HG02970 (cell line): ENCODE results near the gene OGFR.

Experiments
- ATAC-seq: cut with Tn5 transposase; IDR thresholded peaks from one replicate; pipeline ENCODE4 v1.9.1; 2021; ENCODE audit warnings: mild to moderate bottlenecking, moderate library complexity, moderate number of reproducible peaks; ENCODE audit not compliant: unreplicated experiment, low FRiP score

Gene OGFR

DNA sequence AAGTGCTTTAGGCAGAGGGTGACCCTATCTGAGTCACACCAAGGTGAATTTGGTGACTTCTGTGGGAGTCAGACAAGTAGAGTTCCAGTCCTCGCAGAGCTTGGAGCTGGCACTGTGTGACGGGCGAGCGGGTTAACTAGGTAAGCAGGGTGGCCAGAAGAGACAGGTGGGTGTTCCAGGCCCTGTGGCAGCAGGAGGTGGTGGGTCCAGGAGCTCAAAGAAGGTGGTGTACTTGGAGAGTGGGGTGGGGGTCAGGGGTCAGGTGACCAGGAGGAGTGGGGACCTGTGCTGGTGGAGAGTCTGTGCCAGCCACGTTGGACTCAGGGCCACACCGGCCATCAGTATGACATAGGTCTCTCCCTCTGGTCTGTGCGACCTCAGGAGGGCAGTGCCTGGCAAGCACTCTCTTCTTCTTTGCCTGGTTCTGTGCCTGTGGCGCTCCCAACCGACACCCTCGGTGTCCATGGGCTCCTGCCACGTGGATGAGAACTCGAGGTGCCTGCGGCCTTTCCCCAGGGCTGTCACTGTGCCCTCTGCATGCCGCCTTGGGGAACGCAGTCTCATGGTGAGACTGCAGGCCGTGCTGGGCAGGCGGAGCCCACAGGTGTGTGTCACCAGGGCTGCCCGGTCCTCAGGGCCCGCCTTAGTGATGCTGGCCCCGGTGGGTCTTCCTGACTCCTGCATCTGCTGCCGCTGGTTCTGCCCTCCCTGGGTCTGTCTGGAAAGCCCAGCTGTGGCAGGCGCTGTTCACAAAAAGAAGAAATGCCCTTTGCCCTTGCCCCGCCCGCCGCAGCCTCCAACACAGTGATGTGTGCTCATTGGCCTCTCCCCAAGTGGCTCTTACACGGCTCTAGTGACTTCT lies 6.7 kb upstream of the OGFR start:
- no peak for ATAC-seq

GRCh38 chr20:62799036-62799435 lies 5.6 kb upstream of the OGFR start:
- ATAC-seq = no peak

DNA sequence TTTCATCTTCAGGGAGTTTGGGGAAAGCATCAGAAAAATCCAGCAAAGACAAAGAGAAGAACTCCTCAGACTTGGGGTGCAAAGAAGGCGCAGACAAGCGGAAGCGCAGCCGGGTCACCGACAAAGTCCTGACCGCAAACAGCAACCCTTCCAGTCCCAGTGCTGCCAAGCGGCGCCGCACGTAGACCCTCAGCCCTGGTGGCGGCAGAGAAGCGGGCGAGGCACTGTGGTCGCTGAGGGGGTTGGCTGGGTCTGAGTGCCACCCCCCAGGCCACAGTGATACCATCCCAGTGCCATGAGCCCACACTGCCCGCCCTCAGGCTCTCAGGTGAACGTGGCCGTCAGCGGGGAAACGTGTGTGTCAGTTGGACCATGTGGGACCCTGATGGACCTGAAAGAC lies 5.2 kb upstream of the OGFR start:
- no peak for ATAC-seq

DNA sequence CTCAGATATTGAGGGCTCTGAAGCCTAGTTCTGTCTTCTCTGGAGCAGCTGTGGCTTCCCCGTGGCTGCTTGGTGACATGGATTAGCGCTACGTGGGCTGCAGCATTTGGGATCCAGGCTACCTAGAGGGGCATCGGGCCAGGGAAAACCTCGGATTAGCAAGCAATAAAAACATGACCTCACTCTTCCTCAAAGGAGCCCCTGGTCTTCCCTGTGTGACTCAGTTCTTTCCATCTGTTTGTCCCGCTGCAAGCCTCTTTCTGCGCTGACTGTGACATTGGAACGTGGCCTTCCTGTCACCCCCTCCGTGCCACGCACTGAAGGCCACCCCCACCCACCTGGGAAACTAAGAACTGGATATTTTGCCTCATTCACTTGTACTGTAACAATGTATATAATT lies 4.8 kb upstream of the OGFR start:
- ATAC-seq = no peak

DNA sequence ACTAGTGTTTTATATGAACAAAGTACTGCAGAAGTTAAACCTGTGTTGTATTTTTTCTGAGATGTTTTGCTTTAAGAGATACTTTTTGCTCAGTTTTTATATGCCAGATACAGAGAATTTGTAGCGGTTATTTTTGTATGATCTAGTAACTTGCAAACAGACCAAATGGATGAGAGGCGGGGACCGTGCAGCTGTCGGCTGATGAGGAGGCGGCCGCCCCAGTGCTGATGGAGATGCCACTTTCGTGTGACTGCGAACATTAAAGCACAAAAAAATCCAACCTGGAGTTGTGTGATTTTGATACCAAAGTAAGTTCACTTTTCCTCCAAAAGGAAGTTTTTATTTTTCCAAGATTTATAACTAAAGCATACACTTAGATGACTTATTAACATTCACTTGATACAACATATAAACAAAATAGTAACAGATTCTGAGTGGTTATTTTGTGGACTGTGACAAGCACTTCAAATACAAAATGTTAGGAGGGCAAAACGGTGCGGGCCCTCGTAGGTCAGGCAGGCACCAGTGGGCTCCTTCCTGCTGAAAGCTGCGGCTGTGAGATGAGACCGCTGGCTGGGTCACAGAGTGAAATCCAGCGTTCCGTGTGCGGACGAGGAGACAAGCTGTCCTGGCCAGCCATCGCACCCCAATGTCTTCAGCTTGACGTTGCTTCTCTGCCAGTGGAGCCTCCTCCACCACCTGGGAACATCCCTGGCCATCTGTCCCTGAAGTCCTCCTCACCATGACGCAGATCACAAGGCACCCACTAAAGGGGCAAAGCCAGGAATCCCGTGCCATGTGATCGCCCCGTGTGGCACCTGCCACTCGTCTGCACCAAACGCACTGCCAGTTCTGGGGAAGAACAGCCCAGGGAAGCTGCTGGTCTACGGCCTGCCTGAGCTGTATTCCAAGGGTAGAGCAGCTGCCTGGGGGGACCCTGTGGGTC lies 4.0 kb upstream of the OGFR start:
- ATAC-seq = no peak

GRCh38 chr20:62801284-62802010 lies 3.2 kb upstream of the OGFR start:
- no peak for ATAC-seq

DNA sequence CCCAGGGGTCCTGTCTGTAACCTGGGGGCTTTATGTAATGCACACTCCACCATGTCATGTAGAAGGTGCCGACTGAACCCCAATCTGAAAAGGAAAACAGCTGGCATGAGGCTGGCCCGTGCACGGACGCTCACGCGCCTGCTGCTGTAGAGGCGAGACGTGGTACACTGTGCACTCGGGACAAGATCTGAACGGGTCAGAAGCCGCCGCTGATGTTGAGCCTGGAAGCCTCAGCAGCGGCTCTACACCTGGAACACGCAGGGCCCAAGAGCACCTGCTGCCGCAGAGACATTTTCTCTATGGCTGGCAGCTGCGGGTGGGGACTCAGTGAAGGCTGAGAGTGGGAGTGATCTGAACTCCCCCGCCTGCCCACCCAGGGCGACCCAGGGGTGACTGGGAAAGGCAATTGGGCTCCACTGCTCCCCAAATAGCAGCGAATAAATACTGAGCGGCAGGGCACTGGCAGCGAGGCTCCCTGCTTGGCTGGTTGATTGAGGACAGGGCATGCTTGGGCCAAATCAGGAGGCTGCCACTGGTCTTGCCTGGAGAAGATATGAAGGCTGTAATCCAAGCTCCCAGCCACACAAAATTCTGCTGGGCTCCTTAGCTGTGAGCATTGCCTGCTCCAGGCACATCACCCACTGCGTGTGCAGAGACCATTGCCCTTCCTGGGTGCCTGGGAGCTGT lies 2.5 kb upstream of the OGFR start:
- no peak for ATAC-seq

DNA sequence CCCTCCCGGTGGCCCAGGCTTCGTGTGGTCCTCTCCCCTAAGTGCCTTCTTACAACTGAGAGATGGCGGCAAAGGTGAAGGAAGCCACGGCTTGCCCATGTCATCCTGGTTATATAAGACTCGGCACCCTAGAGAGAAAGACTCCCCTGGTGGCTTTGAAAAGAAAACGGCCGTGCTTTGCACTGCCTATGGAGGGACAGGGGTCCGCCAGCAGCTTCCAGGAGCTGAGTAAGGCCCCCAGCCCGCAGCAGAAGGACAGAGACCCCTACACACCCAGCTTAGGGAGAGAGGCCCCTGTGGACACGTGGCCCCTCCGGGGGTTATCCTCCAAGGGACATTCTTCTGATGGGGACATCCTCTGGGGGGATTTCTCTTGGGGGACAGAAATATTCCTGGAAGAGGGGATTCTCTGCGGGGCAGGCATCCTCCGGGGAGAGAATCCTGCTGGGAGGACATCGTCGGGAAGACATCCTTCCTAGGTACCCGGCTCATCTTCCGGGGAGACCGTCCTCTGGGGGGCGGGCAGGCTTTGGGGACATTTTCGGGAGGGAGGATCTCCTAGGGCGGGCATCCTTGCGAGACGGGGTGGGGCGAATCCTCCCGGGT lies 511 bp upstream of the OGFR start:
- ATAC-seq = no peak

GRCh38 chr20:62805155-62805710 lies 598 bp downstream of the OGFR start:
- ATAC-seq = no peak

DNA sequence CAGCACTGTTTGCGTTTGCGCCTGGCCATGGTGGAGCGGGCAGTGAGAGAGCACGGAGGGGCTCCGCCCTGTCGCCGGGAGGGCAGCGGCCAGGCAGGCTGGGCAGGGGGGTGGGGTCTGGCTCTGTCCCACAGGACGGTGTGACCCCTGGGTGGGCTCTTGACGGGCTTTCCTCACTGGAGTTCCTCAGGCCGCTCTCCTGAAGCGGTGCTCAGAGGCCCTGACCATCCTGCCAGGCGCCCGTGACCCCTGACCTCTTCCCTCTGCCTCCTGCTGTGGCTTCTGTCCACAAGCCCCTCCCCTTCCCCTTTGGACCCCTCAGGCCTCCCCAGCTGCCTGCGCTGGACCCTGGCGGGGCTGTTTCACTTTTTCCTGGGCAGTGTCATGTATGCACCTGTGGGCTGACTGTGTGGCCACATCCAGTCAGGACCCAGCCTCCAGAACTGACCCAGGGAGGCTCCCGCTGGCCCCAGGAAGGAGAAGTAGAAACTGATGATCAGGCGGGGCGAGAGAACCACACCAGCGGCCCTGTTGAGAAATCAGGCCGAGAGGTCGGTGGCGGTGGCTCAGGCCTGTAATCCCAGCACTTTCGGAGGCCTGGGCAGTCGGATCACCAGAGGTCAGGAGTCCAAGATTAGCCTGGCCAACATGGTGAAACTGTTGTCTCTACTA lies 1.2 kb downstream of the OGFR start:
- no peak for ATAC-seq

GRCh38 chr20:62806383-62807050 lies 1.9 kb downstream of the OGFR start:
- no peak for ATAC-seq

GRCh38 chr20:62807444-62808210 lies 3.0 kb downstream of the OGFR start:
- no peak for ATAC-seq

DNA sequence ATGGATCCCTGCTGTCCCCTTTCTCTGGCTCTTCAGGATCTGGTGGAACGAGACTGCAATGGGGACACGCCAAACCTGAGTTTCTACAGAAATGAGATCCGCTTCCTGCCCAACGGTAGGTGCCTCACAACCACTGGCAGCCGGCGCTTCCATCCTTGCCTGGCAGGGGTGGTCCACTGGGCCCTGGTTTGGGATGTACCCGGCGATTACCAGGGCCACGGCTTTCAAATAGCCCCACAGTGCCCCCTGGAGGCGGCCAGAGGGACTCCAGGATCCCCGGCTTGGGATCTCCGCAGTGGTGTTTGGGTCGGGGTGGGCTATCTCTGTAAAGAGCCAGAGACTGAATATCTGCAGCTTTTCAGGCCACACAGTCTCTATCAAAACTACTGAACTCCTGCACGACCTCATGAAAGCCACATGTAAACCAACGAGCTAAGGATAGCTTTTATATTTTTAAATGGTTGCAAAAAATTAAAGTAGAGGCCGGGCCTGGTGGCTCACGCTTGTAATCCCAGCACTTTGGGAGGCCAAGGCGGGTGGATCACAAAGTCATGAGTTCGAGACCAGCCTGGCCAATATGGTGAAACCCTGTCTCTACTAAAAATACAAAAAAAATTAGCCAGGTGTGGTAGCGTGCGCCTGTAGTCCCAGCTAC lies 3.7 kb downstream of the OGFR start:
- no peak for ATAC-seq

- no peak for ATAC-seq
Measured at GRCh38 chr20:62809530-62810428, 5.1 kb downstream of the OGFR start.

DNA sequence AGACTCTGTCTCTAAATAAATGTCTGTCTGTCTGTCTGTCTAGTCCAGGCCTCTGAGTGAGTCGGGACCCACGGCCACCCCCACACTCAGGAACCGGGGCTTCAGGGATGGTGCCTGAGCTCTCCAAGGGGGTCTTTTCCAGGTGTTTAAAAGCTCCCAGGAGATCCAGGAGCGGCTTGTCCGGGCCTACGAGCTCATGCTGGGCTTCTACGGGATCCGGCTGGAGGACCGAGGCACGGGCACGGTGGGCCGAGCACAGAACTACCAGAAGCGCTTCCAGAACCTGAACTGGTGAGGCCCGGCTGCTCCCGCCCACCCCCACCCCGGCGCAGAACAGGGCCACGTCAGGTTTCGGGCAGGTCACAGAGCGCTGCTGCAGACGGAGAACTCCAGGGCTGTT lies 6.7 kb downstream of the OGFR start:
- no peak for ATAC-seq

GRCh38 chr20:62811720-62812119 lies 7.1 kb downstream of the OGFR start:
- no peak for ATAC-seq
